Measurements from ENCODE around the gene RNASEH2A. TPM values are rescaled to one million over a fixed set of nuclear protein-coding genes. Genes with fewer than 3 reads are reported as not detected.

RNASEH2A gene
- total and polyA plus RNA-seq, 11 donors = 0.63 to 8.6 (median 4.0) TPM

DNA sequence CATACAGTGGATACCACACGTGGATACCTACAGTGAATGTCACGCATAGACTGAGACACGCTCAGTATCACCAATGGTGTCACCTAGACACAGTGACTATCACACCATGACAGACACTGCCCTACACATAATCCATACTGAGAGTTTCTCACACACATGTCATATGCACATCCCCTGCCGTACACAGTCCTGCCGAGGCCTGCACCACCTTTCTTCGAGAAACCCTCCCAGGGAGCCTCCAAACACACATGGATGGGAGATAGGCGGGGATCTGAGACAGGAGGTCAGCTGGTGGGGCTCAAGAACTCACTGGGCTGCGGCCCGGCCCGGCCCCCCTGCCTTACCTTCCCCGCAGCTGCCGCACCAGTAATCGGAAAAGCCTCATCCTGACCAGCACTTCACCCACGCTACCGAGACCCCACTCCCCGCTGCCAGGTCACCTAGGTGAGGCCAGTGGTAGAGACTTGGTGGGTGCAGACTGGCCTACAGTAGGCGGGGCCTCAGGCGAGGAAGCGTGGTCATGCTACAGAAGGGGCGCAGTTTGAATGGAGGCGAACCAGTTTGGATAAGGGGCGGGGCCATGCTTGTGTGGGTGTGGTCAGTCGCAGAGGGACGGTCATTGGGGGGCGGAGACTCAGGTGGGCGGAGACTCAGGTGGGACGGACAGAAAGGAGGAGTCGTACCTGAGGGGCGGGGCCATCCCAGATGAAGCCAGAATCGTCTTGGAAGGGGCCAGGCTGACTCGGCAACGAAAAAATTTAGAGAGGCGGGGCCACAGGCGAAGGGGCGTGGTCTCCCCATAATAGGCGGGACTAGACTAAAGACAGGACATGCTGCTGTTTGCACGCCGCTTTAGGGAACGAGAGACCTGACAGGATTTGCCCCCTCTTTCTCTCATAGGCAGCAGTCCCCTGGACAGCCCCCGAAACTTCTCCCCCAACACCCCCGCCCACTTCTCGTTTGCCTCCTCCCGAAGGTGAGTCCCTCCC is 34.0 kb downstream of the RNASEH2A start:
- TF ChIP-seq POLR2A (IDR thresholded peaks at IDR 0.05) = no peak
- TF ChIP-seq, protein P1, sequence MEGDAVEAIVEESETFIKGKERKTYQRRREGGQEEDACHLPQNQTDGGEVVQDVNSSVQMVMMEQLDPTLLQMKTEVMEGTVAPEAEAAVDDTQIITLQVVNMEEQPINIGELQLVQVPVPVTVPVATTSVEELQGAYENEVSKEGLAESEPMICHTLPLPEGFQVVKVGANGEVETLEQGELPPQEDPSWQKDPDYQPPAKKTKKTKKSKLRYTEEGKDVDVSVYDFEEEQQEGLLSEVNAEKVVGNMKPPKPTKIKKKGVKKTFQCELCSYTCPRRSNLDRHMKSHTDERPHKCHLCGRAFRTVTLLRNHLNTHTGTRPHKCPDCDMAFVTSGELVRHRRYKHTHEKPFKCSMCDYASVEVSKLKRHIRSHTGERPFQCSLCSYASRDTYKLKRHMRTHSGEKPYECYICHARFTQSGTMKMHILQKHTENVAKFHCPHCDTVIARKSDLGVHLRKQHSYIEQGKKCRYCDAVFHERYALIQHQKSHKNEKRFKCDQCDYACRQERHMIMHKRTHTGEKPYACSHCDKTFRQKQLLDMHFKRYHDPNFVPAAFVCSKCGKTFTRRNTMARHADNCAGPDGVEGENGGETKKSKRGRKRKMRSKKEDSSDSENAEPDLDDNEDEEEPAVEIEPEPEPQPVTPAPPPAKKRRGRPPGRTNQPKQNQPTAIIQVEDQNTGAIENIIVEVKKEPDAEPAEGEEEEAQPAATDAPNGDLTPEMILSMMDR (IDR thresholded peaks at IDR 0.05) = no peak
- Histone ChIP-seq H3K9me3 (no peaks in the 10 kb centered on the region), H3K4me3 (peak overlapping the region in 7 of 12 donors; percentile 4 to 35 (median 16)), H3K4me1 (peaks cover 0 to 19% (median 4%) of the 10 kb centered on the region in 12 donors), H3K27me3 (peaks cover 29 to 99% (median 84%) of the 10 kb centered on the region in 9 donors), H3K27ac (no peak overlapping the region), H3K36me3 (no peaks in the 10 kb centered on the region)
- intact Hi-C loops (cut with DNase I) = loop anchor here in 4 of 10 donors (5.0 to 10.0 kb wide), 4 partner anchors 33 to 276 kb away; partner anchors contain the start of gene RNASEH2A (in 1 of the 4)
- DNase-seq (peak in 1 of 5 donors; percentile 42), ATAC-seq (peak in 3 of 4 donors; percentile 25 to 49 (median 29))
- 12 to 23% (median 22%) methylated on average over 29 to 43 of the region's 43 CpGs for WGBS, 4 donors

DNA sequence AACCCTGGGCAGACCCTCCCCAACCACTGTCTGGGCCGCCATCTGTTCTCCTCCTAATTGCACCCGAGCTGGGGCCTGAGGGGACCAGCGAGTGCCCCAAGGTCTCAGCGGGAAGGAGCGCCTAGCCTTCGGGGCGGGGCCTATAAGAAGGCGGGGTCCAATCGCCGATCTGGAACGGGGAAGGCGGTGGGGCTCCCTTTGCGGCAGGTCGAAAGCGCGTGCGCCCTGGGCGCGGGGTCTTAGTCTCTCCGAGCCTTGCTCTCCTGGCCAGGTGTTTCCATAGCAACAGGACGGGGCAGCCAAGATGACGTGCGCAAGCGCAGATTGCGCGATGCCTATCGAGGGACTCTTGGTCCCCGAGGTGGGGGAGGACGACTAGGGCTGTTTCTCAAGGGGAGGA is 34.7 kb downstream of the RNASEH2A start:
- no peak overlapping the region for H3K27ac ChIP-seq
- peaks cover 26 to 93% (median 78%) of the 10 kb centered on the region in 9 donors for H3K27me3 ChIP-seq
- intact Hi-C loops (cut with DNase I) = loop anchor here in 4 of 10 donors (5.0 to 10.0 kb wide), 4 partner anchors 34 to 276 kb away; partner anchors contain the start of gene RNASEH2A (in 1 of the 4)
- peak overlapping the region in 9 of 12 donors; percentile 4 to 35 (median 16) for H3K4me3 ChIP-seq
- peaks cover 0 to 19% (median 4%) of the 10 kb centered on the region in 12 donors for H3K4me1 ChIP-seq
- H3K9me3 ChIP-seq = no peaks in the 10 kb centered on the region
- ATAC-seq (no peak), DNase-seq (no peak)
- WGBS, 4 donors = 2 to 3% (median 2%) methylated on average over 14 to 29 of the region's 29 CpGs
- TF ChIP-seq, protein P1 (IDR thresholded peaks at IDR 0.05) = no peak
- no peak for TF ChIP-seq POLR2A (IDR thresholded peaks at IDR 0.05)
- H3K36me3 ChIP-seq = no peaks in the 10 kb centered on the region

DNA sequence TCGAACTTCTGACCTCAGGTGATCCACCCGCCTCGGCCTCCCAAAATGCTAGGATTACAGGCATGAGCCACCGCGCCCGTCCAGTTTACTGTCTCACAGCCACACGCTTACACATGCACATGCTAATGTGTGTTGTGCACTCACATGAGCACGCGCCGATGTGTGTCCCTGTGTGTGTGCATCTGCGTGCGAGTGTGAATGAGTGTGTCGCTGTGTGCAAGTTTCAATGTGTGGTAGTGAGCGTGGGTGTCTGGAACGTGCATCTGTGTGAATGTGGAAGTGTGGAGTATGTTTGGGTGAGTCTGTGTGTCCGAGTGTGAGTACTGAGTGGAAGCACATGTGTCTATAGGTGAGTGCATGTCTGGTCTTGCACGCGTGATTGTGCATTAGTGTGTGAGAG is 36.1 kb downstream of the RNASEH2A start:
- H3K27ac ChIP-seq = no peak overlapping the region
- peaks cover 0 to 24% (median 7%) of the 10 kb centered on the region in 12 donors for H3K4me1 ChIP-seq
- WGBS, 4 donors = 93 to 95% (median 94%) methylated on average over 18 of the region's 18 CpGs
- peaks cover 26 to 82% (median 65%) of the 10 kb centered on the region in 9 donors for H3K27me3 ChIP-seq
- TF ChIP-seq POLR2A (IDR thresholded peaks at IDR 0.05) = no peak
- TF ChIP-seq, protein P1 (IDR thresholded peaks at IDR 0.05) = no peak
- DNase-seq (no peak), ATAC-seq (no peak)
- no peak overlapping the region for H3K4me3 ChIP-seq
- H3K36me3 ChIP-seq = no peaks in the 10 kb centered on the region
- intact Hi-C loops (cut with DNase I) = loop anchor here in 4 of 10 donors (5.0 to 10.0 kb wide), 4 partner anchors 35 to 278 kb away; partner anchors contain the start of gene RNASEH2A (in 1 of the 4)
- H3K9me3 ChIP-seq = no peaks in the 10 kb centered on the region

DNA sequence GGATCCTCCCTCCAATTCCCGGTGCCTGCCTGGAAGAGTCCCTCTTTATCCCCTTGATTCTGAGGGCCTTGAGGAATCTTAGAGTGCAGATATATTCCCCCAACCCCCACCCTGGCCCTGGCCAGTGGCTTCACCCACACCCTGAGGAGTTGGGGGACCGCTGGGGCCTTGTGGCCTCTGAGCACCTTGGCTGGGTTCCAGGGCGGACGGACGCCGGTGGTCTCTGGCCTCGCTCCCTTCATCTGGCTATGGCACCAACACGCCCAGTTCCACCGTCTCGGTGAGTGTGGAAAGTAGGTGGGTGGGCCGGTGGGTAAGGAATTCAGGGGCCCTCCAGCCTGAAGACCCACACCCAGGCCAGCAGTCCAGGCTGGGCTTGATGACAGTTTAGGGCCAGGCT is 36.9 kb downstream of the RNASEH2A start:
- Histone ChIP-seq H3K4me1 (peaks cover 0 to 24% (median 8%) of the 10 kb centered on the region in 12 donors), H3K27me3 (peaks cover 22 to 74% (median 58%) of the 10 kb centered on the region in 9 donors), H3K36me3 (no peaks in the 10 kb centered on the region), H3K27ac (no peak overlapping the region), H3K4me3 (no peak overlapping the region), H3K9me3 (no peaks in the 10 kb centered on the region)
- intact Hi-C loops (cut with DNase I) = loop anchor here in 4 of 10 donors (5.0 to 10.0 kb wide), 4 partner anchors 36 to 279 kb away; partner anchors contain the start of gene RNASEH2A (in 1 of the 4)
- DNase-seq (no peak), ATAC-seq (no peak)
- 81 to 88% (median 83%) methylated on average over 4 to 11 of the region's 11 CpGs for WGBS, 4 donors
- TF ChIP-seq, protein P1 (IDR thresholded peaks at IDR 0.05) = no peak

All from heart left ventricle (tissue), 16 donors.